Measurements from ENCODE around the gene MED29. TPM values are rescaled to one million over a fixed set of nuclear protein-coding genes. Genes with fewer than 3 reads are reported as not detected.

MED29 gene
- total RNA-seq, 1 donor from 2014 or later, result 9.7 TPM

GRCh38 chr19:39430675-39431593, 39.8 kb downstream of the MED29 start:
- DNase-seq, result peak; percentile 39

GRCh38 chr19:39432677-39433025, 41.5 kb downstream of the MED29 start:
- DNase-seq, result no peak

- DNase-seq, result no peak
Observed at GRCh38 chr19:39433480-39434079, 42.4 kb downstream of the MED29 start.

- no peak for DNase-seq
Observed at GRCh38 chr19:39434123-39435076, 43.2 kb downstream of the MED29 start.

- DNase-seq, result peak; percentile 96
Observed at GRCh38 chr19:39435499-39436349, 44.5 kb downstream of the MED29 start, which contains the start of gene RPS16. Gene RPS16 (minus strand): TSS chr19:39435949. CDS start chr19:39435895, 54 bp downstream.

GRCh38 chr19:39436350-39436716, 45.2 kb downstream of the MED29 start:
- no peak for DNase-seq

GRCh38 chr19:39438270-39438934, 47.2 kb downstream of the MED29 start:
- DNase-seq, result no peak

- DNase-seq, result no peak
Observed at GRCh38 chr19:39444598-39445195, 53.5 kb downstream of the MED29 start.

GRCh38 chr19:39445196-39446111, 54.3 kb downstream of the MED29 start, which contains the start of gene SUPT5H:
Gene SUPT5H (plus strand): TSS chr19:39445582. CDS start chr19:39445891, 309 bp downstream.
- DNase-seq, result peak; percentile 97

- DNase-seq, result no peak
Observed at GRCh38 chr19:39446365-39447084, 55.3 kb downstream of the MED29 start.

- DNase-seq, result no peak
Observed at GRCh38 chr19:39448271-39448670, 57.1 kb downstream of the MED29 start.

- no peak for DNase-seq
Observed at GRCh38 chr19:39449116-39449797, 58.1 kb downstream of the MED29 start.

Small RNA genes lying within 50 kb of the gene (small RNA-seq; reads per million reads assigned to genes)
- gene AC011445.2 (ENCODE audit: low replicate concordance) (0.28 reads per million, percentile 26 among the genes with 10 or more reads in this experiment), gene MIR4530 (ENCODE audit: low replicate concordance) (not detected), gene RN7SL566P (ENCODE audit: low replicate concordance) (not detected)

Other genes with a start within 250 kb of the MED29 start
- 11.7 TPM for gene NCCRP1, start 194.4 kb upstream of the MED29 start, total RNA-seq
- gene SYCN, start 187.1 kb upstream of the MED29 start, total RNA-seq, result not detected
- gene IFNL3, start 146.4 kb upstream of the MED29 start, total RNA-seq, result not detected
- gene IFNL4, start 142.5 kb upstream of the MED29 start, total RNA-seq, result not detected
- gene IFNL2, start 123.0 kb upstream of the MED29 start, total RNA-seq, result not detected
- not detected for gene IFNL1, start 95.0 kb upstream of the MED29 start, total RNA-seq
- gene LRFN1, start 70.5 kb upstream of the MED29 start, total RNA-seq, result 1.2 TPM
- 22.8 TPM for gene GMFG, start 55.3 kb upstream of the MED29 start, total RNA-seq
- 44.6 TPM for gene SAMD4B, start 49.0 kb upstream of the MED29 start, total RNA-seq
- 21.2 TPM for gene PAF1, start 272 bp upstream of the MED29 start, total RNA-seq
- 32.1 TPM for gene ZFP36, start 15.5 kb downstream of the MED29 start, total RNA-seq
- gene PLEKHG2, start 21.3 kb downstream of the MED29 start, total RNA-seq, result 29.5 TPM
- gene RPS16, start 44.6 kb downstream of the MED29 start, total RNA-seq, result 157 TPM
- gene SUPT5H, start 54.2 kb downstream of the MED29 start, total RNA-seq, result 32.9 TPM
- 28.0 TPM for gene TIMM50, start 89.5 kb downstream of the MED29 start, total RNA-seq
- gene DLL3, start 107.6 kb downstream of the MED29 start, total RNA-seq, result 0.20 TPM
- not detected for gene SELENOV, start 123.8 kb downstream of the MED29 start, total RNA-seq
- gene EID2B, start 141.5 kb downstream of the MED29 start, total RNA-seq, result 1.8 TPM
- gene EID2, start 148.8 kb downstream of the MED29 start, total RNA-seq, result 7.3 TPM
- gene LGALS13, start 211.1 kb downstream of the MED29 start, total RNA-seq, result not detected

Data from skin of body (tissue), 3 donors.